ENCODE data around the gene S100PBP.

GRCh38 chr1:32771561-32772280 lies 45.7 kb upstream of the S100PBP start:
- TF ChIP-seq POLR2A (IDR thresholded peaks at IDR 0.05) (no peak), CTCF (IDR thresholded peaks at IDR 0.05) (no peak)
